Endothelial cell of umbilical vein (primary cell): ENCODE data around the gene RAB31.

Experiments used
- MYC ChIP-seq: IDR thresholded peaks from one replicate; pipeline ENCODE4 v1.6.1; 2011; ENCODE audit warnings: mild to moderate bottlenecking, low read depth, low read length
- POLR2AphosphoS5 ChIP-seq: IDR thresholded peaks from 2 replicates; pipeline ENCODE4 v1.6.1; 2012; ENCODE audit warnings: low read depth, mild to moderate bottlenecking, control low read depth, low read length, moderate library complexity; ENCODE audit not compliant: insufficient read depth
- TF ChIP-seq, protein P1 (sequence below), 2 donors: IDR thresholded peaks; 1 replicate in 1 of 2; 2 replicates in 1 of 2; pipeline ENCODE4 v1.5.1; 2011; ENCODE audit warnings: low read length in 2 of 2, mild to moderate bottlenecking in 2 of 2, moderate library complexity in 2 of 2, control low read depth in 1 of 2, inconsistent platforms in 1 of 2, low read depth in 1 of 2; ENCODE audit not compliant: insufficient read depth in 1 of 2; ENCODE audit errors: extremely low read depth in 1 of 2

DNA sequence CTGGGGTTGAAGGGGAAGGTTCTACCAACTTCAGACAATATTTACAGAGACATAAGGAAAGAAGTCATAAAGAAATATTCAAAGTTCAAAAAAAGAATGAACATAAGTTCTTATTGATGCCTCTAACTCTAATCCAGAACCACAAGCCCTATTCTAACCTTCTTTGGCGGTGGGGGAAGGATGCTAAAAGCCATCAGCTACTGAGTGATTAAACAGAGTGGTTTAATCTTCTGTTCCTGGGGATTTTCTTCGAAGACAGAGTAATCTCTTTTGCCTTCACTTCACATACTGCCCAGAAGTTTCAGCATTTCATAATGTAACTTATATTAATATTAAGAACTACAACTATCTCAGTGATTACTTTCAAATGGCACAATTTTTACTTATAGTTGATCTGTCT lies 126.5 kb downstream of the RAB31 start:
- TF ChIP-seq POLR2AphosphoS5 (no peak), MYC (no peak)
- TF ChIP-seq, protein P1, sequence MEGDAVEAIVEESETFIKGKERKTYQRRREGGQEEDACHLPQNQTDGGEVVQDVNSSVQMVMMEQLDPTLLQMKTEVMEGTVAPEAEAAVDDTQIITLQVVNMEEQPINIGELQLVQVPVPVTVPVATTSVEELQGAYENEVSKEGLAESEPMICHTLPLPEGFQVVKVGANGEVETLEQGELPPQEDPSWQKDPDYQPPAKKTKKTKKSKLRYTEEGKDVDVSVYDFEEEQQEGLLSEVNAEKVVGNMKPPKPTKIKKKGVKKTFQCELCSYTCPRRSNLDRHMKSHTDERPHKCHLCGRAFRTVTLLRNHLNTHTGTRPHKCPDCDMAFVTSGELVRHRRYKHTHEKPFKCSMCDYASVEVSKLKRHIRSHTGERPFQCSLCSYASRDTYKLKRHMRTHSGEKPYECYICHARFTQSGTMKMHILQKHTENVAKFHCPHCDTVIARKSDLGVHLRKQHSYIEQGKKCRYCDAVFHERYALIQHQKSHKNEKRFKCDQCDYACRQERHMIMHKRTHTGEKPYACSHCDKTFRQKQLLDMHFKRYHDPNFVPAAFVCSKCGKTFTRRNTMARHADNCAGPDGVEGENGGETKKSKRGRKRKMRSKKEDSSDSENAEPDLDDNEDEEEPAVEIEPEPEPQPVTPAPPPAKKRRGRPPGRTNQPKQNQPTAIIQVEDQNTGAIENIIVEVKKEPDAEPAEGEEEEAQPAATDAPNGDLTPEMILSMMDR (IDR thresholded peaks at IDR 0.05; ENCODE audit: extremely low read depth in 1 of 2, insufficient read depth in 1 of 2, low read depth in 1 of 2, low read length in 2 of 2) = no peak
